HEK293 (cell line): ENCODE results near the gene ATP11C.

ENCODE experiments used
- CTCF ChIA-PET: fragments of 350-600 bp; formaldehyde crosslinking; extraction: SDS; loops from one replicate; lab custom pipeline; 2021; ENCODE audit warnings: antibody characterized with exemption; lab: Yijun Ruan, JAX
- POLR2A ChIA-PET: fragments of 300-600 bp; formaldehyde crosslinking; extraction: SDS; loops from one replicate; lab custom pipeline; 2020; ENCODE audit warnings: antibody characterized with exemption, inconsistent platforms; lab: Yijun Ruan, JAX
- H3K27ac ChIP-seq: fragments of 200-500 bp; sonication (Bioruptor generic); 2 replicates; pipeline ENCODE4 v1.5.1; 2014; ENCODE audit warnings: low read depth, low read length, control low read depth, inconsistent platforms; ENCODE audit errors: extremely low read depth
- H3K36me3 ChIP-seq, 2 experiments: fragments of 200-500 bp in 1 of 2; sonication (Bioruptor generic) in 1 of 2; 1 replicate in 1 of 2; 2 replicates in 1 of 2; pipeline ENCODE4 v1.5.1; 2014 to 2017; ENCODE audit warnings: inconsistent platforms in 2 of 2, low read length in 2 of 2; ENCODE audit not compliant: control insufficient read depth in 2 of 2, insufficient read depth in 1 of 2
- H3K4me1 ChIP-seq: fragments of 200-500 bp; sonication (Bioruptor generic); 2 replicates; pipeline ENCODE4 v1.5.1; 2014; ENCODE audit warnings: mild to moderate bottlenecking, low read length, inconsistent platforms; ENCODE audit not compliant: control insufficient read depth, insufficient read depth
- H3K4me3 ChIP-seq: 2 replicates; pipeline ENCODE4 v1.5.1; 2011; ENCODE audit warnings: low read depth, mild to moderate bottlenecking, control low read depth, low read length, moderate library complexity
- H3K9me3 ChIP-seq: fragments of 200-500 bp; sonication (Bioruptor generic); 2 replicates; pipeline ENCODE4 v1.5.1; 2014; ENCODE audit warnings: low read depth, low read length, inconsistent platforms; ENCODE audit not compliant: control insufficient read depth, insufficient read depth
- KLF9 ChIP-seq: fragments of 450-650 bp; formaldehyde crosslinking; IDR thresholded peaks from 2 replicates; pipeline ENCODE4 v1.5.1; 2016; ENCODE audit warnings: missing biosample characterization, missing genetic modification characterization, low read depth
- SP3 ChIP-seq: fragments of 450-650 bp; formaldehyde crosslinking; IDR thresholded peaks from 2 replicates; pipeline ENCODE4 v1.5.1; 2016; ENCODE audit warnings: missing biosample characterization, missing genetic modification characterization
- ZBTB20 ChIP-seq: fragments of 450-650 bp; formaldehyde crosslinking; IDR thresholded peaks from 2 replicates; pipeline ENCODE4 v1.5.1; 2016; ENCODE audit warnings: missing biosample characterization, missing genetic modification characterization
- ZBTB7A ChIP-seq: fragments of 450-650 bp; formaldehyde crosslinking; IDR thresholded peaks from 2 replicates; pipeline ENCODE4 v1.5.1; 2016; ENCODE audit warnings: low read depth, missing biosample characterization, missing genetic modification characterization
- ZNF426 ChIP-seq: fragments of 450-650 bp; formaldehyde crosslinking; IDR thresholded peaks from 2 replicates; pipeline ENCODE4 v1.5.1; 2017; ENCODE audit warnings: missing biosample characterization, missing genetic modification characterization, mild to moderate bottlenecking, inconsistent platforms, moderate library complexity
- ZNF654 ChIP-seq: fragments of 450-650 bp; formaldehyde crosslinking; IDR thresholded peaks from 2 replicates; pipeline ENCODE4 v1.5.1; 2016; ENCODE audit warnings: low read depth, missing biosample characterization, missing genetic modification characterization
- ZNF830 ChIP-seq: fragments of 450-650 bp; IDR thresholded peaks from 2 replicates; pipeline ENCODE4 v1.5.0; 2018; ENCODE audit warnings: missing biosample characterization, missing genetic modification characterization, low read depth, mild to moderate bottlenecking, moderate library complexity
- TF ChIP-seq, protein P1 (sequence below): fragments of 450-650 bp; formaldehyde crosslinking; conservative IDR thresholded peaks from 2 replicates; pipeline ENCODE4 v1.5.1; 2016; ENCODE audit warnings: low read depth, missing biosample characterization, missing genetic modification characterization
- TF ChIP-seq, protein P2 (sequence below): fragments of 450-650 bp; formaldehyde crosslinking; IDR thresholded peaks from 2 replicates; pipeline ENCODE4 v1.5.1; 2016; ENCODE audit warnings: missing biosample characterization, missing genetic modification characterization
- TF ChIP-seq, protein P3 (sequence below): fragments of 450-650 bp; formaldehyde crosslinking; IDR thresholded peaks from 2 replicates; pipeline ENCODE4 v1.5.1; 2017; ENCODE audit warnings: missing biosample characterization, missing genetic modification characterization
- TF ChIP-seq, protein P4 (sequence below): fragments of 450-650 bp; formaldehyde crosslinking; IDR thresholded peaks from 2 replicates; pipeline ENCODE4 v1.5.1; 2016; ENCODE audit warnings: missing biosample characterization, missing genetic modification characterization
- TF ChIP-seq, protein P5 (sequence below): fragments of 450-650 bp; formaldehyde crosslinking; IDR thresholded peaks from 2 replicates; pipeline ENCODE4 v1.5.1; 2016; ENCODE audit warnings: missing biosample characterization, missing genetic modification characterization

The ATP11C gene

DNA sequence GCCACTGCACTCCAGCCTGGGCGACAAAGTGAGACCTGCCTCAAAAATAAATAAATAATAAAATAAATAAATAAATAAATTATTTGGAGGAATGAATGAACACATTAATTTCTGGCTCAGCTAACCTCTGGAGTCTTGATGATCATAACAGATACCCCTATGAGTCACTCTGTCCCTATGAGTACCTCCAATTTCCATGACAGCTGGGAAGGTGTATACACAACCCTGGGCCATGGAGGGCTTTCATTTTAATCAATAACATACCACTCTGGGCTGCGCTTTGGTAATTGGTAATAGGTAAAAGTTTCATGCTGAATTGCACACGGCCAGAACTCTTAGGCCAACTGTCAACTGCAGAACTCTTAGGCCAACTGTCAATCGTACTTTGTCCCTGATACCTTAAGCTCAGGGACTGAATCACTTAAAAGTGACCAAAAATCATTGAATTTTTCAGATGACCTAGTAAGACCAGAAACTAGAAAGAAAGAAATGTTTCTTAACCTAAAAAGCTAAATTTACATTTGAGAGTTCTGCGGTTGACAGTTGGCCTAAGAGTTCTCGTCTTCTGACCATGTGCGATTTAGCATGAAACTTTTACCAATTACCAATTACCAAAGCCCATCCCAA, 112.4 kb downstream of the ATP11C start:
- no peaks in the 10 kb centered on the region; the same call in 1 of the 2 replicates for H3K4me1 ChIP-seq
- no peak overlapping the region for H3K27ac ChIP-seq
- POLR2A ChIA-PET = no interaction called here
- H3K4me3 ChIP-seq = no peak overlapping the region
- peaks cover 0 to 4% of the 10 kb centered on the region in 2 experiments; a peak in 2 of 3 replicates for H3K36me3 ChIP-seq
- H3K9me3 ChIP-seq = no peaks in the 10 kb centered on the region
- CTCF ChIA-PET = interaction anchor here (1.2 kb wide), 1 partner anchor 91 kb away, joined by 3 read pairs; no protein-coding TSS in a partner anchor
- TF ChIP-seq ZBTB20 (tag by site-specific recombination) = no peak
- TF ChIP-seq ZNF426 (tag by site-specific recombination) = peak; percentile 29
- TF ChIP-seq, protein P1, sequence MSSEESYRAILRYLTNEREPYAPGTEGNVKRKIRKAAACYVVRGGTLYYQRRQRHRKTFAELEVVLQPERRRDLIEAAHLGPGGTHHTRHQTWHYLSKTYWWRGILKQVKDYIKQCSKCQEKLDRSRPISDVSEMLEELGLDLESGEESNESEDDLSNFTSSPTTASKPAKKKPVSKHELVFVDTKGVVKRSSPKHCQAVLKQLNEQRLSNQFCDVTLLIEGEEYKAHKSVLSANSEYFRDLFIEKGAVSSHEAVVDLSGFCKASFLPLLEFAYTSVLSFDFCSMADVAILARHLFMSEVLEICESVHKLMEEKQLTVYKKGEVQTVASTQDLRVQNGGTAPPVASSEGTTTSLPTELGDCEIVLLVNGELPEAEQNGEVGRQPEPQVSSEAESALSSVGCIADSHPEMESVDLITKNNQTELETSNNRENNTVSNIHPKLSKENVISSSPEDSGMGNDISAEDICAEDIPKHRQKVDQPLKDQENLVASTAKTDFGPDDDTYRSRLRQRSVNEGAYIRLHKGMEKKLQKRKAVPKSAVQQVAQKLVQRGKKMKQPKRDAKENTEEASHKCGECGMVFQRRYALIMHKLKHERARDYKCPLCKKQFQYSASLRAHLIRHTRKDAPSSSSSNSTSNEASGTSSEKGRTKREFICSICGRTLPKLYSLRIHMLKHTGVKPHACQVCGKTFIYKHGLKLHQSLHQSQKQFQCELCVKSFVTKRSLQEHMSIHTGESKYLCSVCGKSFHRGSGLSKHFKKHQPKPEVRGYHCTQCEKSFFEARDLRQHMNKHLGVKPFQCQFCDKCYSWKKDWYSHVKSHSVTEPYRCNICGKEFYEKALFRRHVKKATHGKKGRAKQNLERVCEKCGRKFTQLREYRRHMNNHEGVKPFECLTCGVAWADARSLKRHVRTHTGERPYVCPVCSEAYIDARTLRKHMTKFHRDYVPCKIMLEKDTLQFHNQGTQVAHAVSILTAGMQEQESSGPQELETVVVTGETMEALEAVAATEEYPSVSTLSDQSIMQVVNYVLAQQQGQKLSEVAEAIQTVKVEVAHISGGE (tag by site-specific recombination) = peak; percentile 39; the same call in 1 of the 2 replicates
- TF ChIP-seq ZBTB7A (tag by site-specific recombination) = no peak
- no peak for TF ChIP-seq SP3 (tag by site-specific recombination)

DNA sequence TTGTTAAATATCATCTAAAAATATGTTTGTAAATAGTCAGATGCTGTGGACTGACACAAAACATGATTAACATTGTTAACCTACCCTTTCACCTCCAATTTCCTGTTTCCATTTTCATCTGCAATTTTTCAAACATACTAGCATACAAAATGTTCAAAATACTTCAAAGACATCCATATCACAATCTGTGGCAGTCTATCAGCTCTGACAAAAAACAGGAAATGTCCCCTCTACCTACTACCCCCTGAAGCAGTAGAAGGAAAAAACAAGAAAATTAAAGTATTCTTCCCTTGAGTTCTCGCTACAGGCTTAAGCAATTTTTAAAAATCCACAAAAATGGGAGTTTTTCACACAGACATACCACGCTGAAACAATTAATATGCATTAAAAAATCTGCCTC, 116.6 kb downstream of the ATP11C start:
- CTCF ChIA-PET = no interaction called here
- TF ChIP-seq, protein P2, sequence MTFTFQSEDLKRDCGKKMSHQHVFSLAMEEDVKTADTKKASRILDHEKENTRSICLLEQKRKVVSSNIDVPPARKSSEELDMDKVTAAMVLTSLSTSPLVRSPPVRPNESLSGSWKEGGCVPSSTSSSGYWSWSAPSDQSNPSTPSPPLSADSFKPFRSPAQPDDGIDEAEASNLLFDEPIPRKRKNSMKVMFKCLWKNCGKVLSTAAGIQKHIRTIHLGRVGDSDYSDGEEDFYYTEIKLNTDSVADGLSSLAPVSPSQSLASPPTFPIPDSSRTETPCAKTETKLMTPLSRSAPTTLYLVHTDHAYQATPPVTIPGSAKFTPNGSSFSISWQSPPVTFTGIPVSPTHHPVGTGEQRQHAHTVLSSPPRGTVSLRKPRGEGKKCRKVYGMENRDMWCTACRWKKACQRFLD (tag by site-specific recombination) = no peak
- TF ChIP-seq, protein P3, sequence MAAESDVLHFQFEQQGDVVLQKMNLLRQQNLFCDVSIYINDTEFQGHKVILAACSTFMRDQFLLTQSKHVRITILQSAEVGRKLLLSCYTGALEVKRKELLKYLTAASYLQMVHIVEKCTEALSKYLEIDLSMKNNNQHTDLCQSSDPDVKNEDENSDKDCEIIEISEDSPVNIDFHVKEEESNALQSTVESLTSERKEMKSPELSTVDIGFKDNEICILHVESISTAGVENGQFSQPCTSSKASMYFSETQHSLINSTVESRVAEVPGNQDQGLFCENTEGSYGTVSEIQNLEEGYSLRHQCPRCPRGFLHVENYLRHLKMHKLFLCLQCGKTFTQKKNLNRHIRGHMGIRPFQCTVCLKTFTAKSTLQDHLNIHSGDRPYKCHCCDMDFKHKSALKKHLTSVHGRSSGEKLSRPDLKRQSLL (tag by site-specific recombination) = no peak
- TF ChIP-seq KLF9 (no peak), ZNF830 (no peak), ZNF654 (tag by site-specific recombination) (no peak), ZNF426 (tag by site-specific recombination) (no peak)
- TF ChIP-seq, protein P4, sequence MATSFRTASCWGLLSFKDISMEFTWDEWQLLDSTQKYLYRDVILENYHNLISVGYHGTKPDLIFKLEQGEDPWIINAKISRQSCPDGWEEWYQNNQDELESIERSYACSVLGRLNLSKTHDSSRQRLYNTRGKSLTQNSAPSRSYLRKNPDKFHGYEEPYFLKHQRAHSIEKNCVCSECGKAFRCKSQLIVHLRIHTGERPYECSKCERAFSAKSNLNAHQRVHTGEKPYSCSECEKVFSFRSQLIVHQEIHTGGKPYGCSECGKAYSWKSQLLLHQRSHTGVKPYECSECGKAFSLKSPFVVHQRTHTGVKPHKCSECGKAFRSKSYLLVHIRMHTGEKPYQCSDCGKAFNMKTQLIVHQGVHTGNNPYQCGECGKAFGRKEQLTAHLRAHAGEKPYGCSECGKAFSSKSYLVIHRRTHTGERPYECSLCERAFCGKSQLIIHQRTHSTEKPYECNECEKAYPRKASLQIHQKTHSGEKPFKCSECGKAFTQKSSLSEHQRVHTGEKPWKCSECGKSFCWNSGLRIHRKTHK (tag by site-specific recombination) = no peak
- TF ChIP-seq, protein P5, sequence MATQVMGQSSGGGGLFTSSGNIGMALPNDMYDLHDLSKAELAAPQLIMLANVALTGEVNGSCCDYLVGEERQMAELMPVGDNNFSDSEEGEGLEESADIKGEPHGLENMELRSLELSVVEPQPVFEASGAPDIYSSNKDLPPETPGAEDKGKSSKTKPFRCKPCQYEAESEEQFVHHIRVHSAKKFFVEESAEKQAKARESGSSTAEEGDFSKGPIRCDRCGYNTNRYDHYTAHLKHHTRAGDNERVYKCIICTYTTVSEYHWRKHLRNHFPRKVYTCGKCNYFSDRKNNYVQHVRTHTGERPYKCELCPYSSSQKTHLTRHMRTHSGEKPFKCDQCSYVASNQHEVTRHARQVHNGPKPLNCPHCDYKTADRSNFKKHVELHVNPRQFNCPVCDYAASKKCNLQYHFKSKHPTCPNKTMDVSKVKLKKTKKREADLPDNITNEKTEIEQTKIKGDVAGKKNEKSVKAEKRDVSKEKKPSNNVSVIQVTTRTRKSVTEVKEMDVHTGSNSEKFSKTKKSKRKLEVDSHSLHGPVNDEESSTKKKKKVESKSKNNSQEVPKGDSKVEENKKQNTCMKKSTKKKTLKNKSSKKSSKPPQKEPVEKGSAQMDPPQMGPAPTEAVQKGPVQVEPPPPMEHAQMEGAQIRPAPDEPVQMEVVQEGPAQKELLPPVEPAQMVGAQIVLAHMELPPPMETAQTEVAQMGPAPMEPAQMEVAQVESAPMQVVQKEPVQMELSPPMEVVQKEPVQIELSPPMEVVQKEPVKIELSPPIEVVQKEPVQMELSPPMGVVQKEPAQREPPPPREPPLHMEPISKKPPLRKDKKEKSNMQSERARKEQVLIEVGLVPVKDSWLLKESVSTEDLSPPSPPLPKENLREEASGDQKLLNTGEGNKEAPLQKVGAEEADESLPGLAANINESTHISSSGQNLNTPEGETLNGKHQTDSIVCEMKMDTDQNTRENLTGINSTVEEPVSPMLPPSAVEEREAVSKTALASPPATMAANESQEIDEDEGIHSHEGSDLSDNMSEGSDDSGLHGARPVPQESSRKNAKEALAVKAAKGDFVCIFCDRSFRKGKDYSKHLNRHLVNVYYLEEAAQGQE (tag by site-specific recombination) = no peak
- Histone ChIP-seq H3K27ac (no peak overlapping the region), H3K4me3 (no peak overlapping the region), H3K36me3 (peaks cover 4 to 19% of the 10 kb centered on the region in 2 experiments; a peak in 2 of 3 replicates), H3K4me1 (no peaks in the 10 kb centered on the region; the same call in 1 of the 2 replicates), H3K9me3 (no peaks in the 10 kb centered on the region)
- POLR2A ChIA-PET = no interaction called here
